Thyroid gland (tissue), 4 donors: ENCODE measurements around the gene HSD17B4.
"Not testable (repeated sequence)": the region's sequence is repeated elsewhere in the genome, so short reads cannot be mapped to it uniquely, and the experiment has no call there.

ENCODE experiments used
- POLR2A ChIP-seq, 2 donors: fragments of 450-650 bp; IDR thresholded peaks; one replicate each; pipeline ENCODE4 v1.6.1; 2017; ENCODE audit warnings: antibody characterized with exemption in 2 of 2, mild to moderate bottlenecking in 2 of 2, moderate library complexity in 1 of 2
- TF ChIP-seq, protein P1 (sequence below), 6 experiments: fragments of 200-600 bp in 3 of 6; fragments of 450-650 bp in 3 of 6; sonication (generic) in 3 of 6; IDR thresholded peaks; one replicate each; pipeline ENCODE4 v1.5.1; 2016 to 2019; ENCODE audit warnings: antibody characterized with exemption in 6 of 6, mild to moderate bottlenecking in 2 of 6, inconsistent platforms in 1 of 6, moderate library complexity in 1 of 6

DNA sequence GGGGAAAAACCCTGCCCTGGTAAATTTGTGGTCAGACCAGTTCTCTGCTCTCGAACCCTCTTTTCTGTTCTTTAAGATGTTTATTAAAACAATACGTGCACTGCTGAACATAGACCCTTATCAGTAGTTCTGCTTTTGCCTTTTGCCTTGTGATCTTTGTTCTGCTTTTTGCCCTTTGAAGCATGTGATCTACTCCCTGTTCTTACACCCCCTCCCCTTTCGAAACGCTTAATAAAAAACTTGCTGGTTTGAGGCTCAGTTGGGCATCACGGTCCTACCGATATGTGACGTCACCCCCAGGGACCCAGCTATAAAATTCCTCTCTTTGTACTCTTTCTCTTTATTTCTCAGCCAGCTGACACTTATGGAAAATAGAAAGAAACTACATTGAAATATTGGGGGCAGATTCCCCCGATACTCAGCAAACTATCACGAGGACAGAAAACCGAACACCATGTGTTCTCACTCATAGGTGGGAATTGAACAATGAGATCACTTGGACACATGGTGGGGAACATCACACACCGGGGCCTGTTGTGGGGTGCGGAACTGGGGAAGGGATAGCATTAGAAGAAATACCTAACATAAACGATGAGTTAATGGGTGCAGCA is 38.1 kb upstream of the HSD17B4 start:
- TF ChIP-seq, protein P1, sequence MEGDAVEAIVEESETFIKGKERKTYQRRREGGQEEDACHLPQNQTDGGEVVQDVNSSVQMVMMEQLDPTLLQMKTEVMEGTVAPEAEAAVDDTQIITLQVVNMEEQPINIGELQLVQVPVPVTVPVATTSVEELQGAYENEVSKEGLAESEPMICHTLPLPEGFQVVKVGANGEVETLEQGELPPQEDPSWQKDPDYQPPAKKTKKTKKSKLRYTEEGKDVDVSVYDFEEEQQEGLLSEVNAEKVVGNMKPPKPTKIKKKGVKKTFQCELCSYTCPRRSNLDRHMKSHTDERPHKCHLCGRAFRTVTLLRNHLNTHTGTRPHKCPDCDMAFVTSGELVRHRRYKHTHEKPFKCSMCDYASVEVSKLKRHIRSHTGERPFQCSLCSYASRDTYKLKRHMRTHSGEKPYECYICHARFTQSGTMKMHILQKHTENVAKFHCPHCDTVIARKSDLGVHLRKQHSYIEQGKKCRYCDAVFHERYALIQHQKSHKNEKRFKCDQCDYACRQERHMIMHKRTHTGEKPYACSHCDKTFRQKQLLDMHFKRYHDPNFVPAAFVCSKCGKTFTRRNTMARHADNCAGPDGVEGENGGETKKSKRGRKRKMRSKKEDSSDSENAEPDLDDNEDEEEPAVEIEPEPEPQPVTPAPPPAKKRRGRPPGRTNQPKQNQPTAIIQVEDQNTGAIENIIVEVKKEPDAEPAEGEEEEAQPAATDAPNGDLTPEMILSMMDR (IDR thresholded peaks at IDR 0.05): not testable (repeated sequence)
- TF ChIP-seq POLR2A (IDR thresholded peaks at IDR 0.05): not testable (repeated sequence)
